ENCODE results near the gene IL3.
A peak's percentile ranks its signal among the peaks of the same experiment; 100 is the strongest.

IL3 gene

DNA sequence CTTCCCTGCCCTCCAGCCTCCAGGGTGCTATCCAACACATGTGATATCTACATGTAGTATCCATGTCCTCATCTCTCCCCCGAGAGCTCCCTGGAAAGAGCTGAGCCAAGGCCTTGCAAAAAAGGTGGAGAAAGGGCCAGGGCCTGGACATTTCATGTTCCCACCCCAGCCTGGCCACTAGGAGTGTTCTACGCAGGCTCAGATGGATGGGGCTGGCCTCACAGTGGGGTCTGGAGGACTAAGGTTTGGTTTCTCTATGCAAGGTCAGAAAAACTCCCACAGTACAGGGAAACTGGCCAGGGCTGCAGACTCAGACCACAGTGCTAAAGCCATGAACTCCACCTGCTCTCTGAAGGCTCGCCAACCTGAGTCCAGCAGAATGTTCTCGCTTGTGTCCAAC, 11.6 kb downstream of the IL3 start:
- DNase-seq (ENCODE audit: low read depth in 1 of 2, low spot score in 1 of 2): no peak

DNA sequence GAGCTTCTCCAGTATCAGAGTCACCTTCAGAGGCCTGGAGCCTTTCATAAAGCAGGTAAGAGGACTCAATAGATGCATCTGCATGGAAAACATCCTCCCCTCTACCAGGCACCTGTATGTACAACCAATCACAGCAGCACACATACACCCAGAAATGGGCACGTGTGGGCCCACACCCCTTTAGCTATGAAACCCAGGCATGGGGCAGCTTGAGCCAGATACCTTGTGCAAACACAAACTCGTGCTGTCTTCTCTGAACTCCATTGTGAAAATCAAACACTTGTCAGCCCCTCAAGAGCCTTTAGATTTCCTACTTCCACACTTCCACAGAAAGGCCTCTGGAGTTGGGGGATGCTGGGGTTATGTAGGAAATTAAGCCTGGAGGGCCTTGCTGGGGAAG, 12.1 kb downstream of the IL3 start:
- DNase-seq (ENCODE audit: low read depth in 1 of 2, low spot score in 1 of 2): no peak

GRCh38 chr5:132073231-132074013, 13.0 kb downstream of the IL3 start, which contains the start of gene CSF2:
TSS of gene CSF2 (plus strand) at chr5:132073789. CDS start at chr5:132073824, 35 bp downstream.
- no peak for DNase-seq (ENCODE audit: low read depth in 1 of 2, low spot score in 1 of 2)

DNA sequence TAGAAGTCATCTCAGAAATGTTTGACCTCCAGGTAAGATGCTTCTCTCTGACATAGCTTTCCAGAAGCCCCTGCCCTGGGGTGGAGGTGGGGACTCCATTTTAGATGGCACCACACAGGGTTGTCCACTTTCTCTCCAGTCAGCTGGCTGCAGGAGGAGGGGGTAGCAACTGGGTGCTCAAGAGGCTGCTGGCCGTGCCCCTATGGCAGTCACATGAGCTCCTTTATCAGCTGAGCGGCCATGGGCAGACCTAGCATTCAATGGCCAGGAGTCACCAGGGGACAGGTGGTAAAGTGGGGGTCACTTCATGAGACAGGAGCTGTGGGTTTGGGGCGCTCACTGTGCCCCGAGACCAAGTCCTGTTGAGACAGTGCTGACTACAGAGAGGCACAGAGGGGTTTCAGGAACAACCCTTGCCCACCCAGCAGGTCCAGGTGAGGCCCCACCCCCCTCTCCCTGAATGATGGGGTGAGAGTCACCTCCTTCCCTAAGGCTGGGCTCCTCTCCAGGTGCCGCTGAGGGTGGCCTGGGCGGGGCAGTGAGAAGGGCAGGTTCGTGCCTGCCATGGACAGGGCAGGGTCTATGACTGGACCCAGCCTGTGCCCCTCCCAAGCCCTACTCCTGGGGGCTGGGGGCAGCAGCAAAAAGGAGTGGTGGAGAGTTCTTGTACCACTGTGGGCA, 13.8 kb downstream of the IL3 start:
- DNase-seq (ENCODE audit: low read depth in 1 of 2, low spot score in 1 of 2): no peak

DNA sequence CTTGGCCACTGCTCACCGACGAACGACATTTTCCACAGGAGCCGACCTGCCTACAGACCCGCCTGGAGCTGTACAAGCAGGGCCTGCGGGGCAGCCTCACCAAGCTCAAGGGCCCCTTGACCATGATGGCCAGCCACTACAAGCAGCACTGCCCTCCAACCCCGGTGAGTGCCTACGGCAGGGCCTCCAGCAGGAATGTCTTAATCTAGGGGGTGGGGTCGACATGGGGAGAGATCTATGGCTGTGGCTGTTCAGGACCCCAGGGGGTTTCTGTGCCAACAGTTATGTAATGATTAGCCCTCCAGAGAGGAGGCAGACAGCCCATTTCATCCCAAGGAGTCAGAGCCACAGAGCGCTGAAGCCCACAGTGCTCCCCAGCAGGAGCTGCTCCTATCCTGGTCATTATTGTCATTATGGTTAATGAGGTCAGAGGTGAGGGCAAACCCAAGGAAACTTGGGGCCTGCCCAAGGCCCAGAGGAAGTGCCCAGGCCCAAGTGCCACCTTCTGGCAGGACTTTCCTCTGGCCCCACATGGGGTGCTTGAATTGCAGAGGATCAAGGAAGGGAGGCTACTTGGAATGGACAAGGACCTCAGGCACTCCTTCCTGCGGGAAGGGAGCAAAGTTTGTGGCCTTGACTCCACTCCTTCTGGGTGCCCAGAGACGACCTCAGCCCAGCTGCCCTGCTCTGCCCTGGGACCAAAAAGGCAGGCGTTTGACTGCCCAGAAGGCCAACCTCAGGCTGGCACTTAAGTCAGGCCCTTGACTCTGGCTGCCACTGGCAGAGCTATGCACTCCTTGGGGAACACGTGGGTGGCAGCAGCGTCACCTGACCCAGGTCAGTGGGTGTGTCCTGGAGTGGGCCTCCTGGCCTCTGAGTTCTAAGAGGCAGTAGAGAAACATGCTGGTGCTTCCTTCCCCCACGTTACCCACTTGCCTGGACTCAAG, 14.6 kb downstream of the IL3 start:
- DNase-seq (ENCODE audit: low read depth in 1 of 2, low spot score in 1 of 2): no peak

DNA sequence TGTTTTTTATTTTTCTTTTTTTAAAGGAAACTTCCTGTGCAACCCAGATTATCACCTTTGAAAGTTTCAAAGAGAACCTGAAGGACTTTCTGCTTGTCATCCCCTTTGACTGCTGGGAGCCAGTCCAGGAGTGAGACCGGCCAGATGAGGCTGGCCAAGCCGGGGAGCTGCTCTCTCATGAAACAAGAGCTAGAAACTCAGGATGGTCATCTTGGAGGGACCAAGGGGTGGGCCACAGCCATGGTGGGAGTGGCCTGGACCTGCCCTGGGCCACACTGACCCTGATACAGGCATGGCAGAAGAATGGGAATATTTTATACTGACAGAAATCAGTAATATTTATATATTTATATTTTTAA, 15.2 kb downstream of the IL3 start:
- DNase-seq (ENCODE audit: low read depth in 1 of 2, low spot score in 1 of 2): no peak

GRCh38 chr5:132076202-132076830, 15.9 kb downstream of the IL3 start:
- DNase-seq (ENCODE audit: low read depth in 1 of 2, low spot score in 1 of 2): no peak

- no peak for DNase-seq (ENCODE audit: low read depth in 1 of 2, low spot score in 1 of 2)
Observed at GRCh38 chr5:132076983-132077382, 16.5 kb downstream of the IL3 start.

- no peak for DNase-seq (ENCODE audit: low read depth in 1 of 2, low spot score in 1 of 2)
Observed at GRCh38 chr5:132079081-132079480, 18.6 kb downstream of the IL3 start.

DNA sequence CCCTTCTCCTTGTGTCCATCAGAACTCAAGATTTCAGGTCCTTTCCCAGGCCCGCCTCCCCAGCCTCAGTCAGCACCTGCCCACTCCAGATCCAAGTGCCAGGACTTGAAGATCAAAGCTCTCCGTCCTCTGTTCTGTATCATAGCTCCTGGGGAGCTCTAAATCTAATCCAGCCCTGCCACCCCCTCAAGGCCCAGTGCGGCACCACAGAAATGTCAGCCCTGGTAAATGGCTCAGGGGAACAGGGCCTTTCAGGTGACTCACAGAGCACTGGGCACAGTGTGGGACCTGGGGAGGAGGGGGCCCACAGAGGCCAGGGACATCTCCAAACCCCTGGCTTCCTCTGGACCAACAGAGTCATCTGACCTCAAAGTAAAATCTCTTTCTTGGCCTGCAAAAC, 19.2 kb downstream of the IL3 start:
- no peak for DNase-seq (ENCODE audit: low read depth in 1 of 2, low spot score in 1 of 2)

- no peak for DNase-seq (ENCODE audit: low read depth in 1 of 2, low spot score in 1 of 2)
Observed at GRCh38 chr5:132080595-132080994, 20.1 kb downstream of the IL3 start.

- DNase-seq (ENCODE audit: low read depth in 1 of 2, low spot score in 1 of 2): no peak
Observed at GRCh38 chr5:132081458-132081857, 21.0 kb downstream of the IL3 start.

DNA sequence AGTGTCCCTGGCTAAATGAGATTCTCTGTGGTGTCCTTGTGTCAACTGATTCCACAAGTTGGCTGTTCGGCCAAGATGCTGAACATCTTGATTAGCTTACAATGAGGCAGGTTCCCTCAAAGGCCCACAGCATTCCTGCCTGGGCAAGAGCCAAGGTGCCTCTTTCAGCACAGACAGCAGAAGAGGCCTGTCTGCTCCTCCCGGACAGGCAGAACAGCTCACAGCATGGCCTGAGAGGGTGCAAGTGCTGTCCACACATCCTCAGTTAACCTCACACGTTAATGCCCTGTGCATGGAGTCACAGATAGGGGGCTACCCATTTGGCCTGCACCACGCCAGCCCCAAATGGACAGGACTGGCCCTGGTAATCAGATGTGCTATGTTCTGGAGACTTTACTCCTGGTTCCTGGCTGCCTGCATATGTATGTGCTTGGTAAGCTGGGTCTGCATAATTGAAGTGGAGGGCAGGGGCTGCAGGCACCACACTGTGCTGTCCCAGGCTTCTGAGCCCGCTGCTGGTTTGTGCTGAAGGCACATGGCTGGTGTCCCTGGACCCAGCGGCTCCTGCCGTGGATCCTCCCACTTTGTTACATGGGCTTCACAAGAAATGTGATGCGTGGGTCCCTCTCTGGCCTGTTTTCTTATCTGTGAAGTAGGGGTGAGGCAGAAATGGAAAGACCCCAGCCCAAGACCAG, 22.0 kb downstream of the IL3 start:
- DNase-seq (ENCODE audit: low read depth in 1 of 2, low spot score in 1 of 2): no peak

DNA sequence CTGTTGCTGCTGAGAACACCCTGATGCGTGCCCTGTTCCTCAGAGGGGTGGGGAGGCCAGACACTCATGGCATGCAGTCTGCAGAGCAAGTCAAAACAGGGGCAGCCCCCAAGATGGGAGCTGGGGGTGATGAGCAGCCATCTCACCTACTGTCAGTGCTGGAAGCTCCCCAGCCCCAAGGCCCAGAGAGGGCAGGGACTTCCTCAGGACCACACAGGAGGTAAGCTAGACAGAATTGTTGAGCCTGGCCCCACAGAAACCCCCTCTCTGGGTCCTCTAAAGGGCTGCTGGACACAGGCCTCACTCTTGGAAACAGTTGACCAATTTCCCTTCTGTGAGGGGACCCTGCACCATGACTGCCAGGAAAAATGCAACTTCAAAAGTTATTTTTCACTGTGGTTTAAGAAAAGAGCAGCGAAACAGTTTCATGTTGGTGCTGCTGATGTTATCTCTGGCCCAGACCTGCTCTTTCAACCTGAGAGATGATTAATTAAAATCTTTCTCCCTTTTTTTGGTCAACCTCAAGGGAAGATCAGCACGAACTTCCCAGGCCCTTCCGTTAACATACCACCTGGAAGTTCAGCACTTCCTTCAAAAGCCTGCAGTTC, 22.7 kb downstream of the IL3 start:
- DNase-seq (ENCODE audit: low read depth in 1 of 2, low spot score in 1 of 2): peak in 1 of 2 donors; percentile 42

DNA sequence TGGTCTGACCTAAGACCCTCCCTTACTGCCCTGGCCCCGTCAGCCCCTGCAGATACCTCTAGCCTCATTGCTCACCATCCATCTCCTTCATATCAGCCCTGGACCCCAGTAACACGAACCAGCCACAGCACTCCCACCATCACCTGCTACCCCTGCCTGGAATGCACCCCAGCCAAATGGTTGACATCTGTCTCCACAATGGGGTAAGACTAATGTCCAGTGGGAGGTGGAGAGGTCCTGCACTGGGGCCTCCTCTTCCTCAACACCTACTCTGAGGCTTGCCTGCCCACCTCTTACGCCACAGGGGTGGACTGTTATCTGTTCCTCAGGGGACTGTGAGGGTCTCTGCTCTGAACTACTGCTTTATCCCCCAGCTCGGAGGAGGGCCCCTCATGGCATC, 25.2 kb downstream of the IL3 start:
- no peak for DNase-seq (ENCODE audit: low read depth in 1 of 2, low spot score in 1 of 2)

GRCh38 chr5:132086277-132086794, 25.9 kb downstream of the IL3 start:
- DNase-seq (ENCODE audit: low read depth in 1 of 2, low spot score in 1 of 2): no peak

GRCh38 chr5:132087176-132087575, 26.7 kb downstream of the IL3 start:
- DNase-seq (ENCODE audit: low read depth in 1 of 2, low spot score in 1 of 2): no peak

GRCh38 chr5:132087661-132088060, 27.2 kb downstream of the IL3 start:
- DNase-seq (ENCODE audit: low read depth in 1 of 2, low spot score in 1 of 2): no peak

- no peak for DNase-seq (ENCODE audit: low read depth in 1 of 2, low spot score in 1 of 2)
Observed at GRCh38 chr5:132089363-132089762, 28.9 kb downstream of the IL3 start.

DNA sequence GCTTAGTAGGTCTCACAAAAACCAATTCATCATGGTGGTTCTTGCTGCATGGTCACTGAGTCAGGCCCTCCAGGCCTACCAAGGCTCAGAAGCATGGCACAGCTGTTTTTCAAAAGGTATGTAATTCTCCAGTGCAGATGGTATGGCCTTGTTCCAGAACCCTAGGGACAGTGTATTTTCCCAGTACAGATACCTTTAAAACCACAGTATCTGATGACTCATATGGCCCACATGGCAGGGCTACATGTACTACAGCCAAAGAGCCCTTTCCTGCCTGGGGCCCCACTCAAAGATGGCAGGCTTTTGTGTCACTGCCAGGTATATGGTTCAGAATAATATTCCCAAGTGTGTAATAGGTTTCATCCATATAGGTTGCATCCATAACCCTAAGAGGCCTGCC, 29.7 kb downstream of the IL3 start:
- no peak for DNase-seq (ENCODE audit: low read depth in 1 of 2, low spot score in 1 of 2)

Measured in activated CD4-positive, alpha-beta T cell treated with anti-CD3 and anti-CD28 coated beads, Interleukin-2, amount 50 U/mL, for 24 hours (primary cell).